ENCODE results near the gene SYNC. TPM values are rescaled to one million over a fixed set of nuclear protein-coding genes. Genes with fewer than 3 reads are reported as not detected.

SYNC gene
- total RNA-seq, 1 donor from 2014 or later: 10.3 TPM

DNA sequence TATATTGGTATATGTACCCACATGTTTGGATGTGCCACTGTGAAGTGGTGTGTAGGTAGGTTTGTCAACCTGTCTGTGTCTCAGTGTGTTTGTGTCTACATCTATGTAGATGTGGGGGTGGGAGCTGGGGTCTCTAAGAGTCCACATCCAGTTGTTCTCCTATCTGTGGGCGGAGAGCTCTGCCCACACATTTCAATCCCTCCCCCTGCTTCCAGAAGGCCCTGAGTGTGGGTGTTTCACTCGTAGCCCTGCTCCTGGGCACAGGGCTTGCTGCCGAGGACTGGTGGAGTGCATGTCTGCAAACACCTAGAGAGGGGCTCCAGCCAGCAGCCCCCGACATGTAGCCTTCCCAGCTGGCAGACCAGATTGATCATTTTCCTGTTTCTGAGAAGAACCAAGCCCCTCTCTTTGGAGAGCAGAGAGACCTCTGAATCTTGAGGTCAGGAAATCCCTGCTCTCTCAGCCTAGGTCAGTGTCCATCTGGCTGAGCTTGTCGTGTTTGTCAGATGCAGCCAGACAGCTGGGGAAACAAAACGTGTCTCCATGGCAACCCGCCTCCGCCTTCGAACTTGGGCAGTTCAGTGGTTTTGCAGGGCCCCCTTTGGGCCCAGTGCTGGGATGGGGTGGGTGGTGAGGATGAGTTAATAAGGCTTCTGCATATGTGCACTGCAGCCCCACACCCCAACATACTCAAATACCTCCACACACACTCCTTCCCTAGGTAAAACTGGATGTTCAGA is 31.2 kb upstream of the SYNC start:
- H3K4me3 ChIP-seq (ENCODE audit: low read depth, low read length): no peak overlapping the region
- DNase-seq (ENCODE audit: low read depth): no peak
- TF ChIP-seq, protein P1, sequence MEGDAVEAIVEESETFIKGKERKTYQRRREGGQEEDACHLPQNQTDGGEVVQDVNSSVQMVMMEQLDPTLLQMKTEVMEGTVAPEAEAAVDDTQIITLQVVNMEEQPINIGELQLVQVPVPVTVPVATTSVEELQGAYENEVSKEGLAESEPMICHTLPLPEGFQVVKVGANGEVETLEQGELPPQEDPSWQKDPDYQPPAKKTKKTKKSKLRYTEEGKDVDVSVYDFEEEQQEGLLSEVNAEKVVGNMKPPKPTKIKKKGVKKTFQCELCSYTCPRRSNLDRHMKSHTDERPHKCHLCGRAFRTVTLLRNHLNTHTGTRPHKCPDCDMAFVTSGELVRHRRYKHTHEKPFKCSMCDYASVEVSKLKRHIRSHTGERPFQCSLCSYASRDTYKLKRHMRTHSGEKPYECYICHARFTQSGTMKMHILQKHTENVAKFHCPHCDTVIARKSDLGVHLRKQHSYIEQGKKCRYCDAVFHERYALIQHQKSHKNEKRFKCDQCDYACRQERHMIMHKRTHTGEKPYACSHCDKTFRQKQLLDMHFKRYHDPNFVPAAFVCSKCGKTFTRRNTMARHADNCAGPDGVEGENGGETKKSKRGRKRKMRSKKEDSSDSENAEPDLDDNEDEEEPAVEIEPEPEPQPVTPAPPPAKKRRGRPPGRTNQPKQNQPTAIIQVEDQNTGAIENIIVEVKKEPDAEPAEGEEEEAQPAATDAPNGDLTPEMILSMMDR (conservative IDR thresholded peaks at IDR 0.05; ENCODE audit: low read depth, low read length): no peak

DNA sequence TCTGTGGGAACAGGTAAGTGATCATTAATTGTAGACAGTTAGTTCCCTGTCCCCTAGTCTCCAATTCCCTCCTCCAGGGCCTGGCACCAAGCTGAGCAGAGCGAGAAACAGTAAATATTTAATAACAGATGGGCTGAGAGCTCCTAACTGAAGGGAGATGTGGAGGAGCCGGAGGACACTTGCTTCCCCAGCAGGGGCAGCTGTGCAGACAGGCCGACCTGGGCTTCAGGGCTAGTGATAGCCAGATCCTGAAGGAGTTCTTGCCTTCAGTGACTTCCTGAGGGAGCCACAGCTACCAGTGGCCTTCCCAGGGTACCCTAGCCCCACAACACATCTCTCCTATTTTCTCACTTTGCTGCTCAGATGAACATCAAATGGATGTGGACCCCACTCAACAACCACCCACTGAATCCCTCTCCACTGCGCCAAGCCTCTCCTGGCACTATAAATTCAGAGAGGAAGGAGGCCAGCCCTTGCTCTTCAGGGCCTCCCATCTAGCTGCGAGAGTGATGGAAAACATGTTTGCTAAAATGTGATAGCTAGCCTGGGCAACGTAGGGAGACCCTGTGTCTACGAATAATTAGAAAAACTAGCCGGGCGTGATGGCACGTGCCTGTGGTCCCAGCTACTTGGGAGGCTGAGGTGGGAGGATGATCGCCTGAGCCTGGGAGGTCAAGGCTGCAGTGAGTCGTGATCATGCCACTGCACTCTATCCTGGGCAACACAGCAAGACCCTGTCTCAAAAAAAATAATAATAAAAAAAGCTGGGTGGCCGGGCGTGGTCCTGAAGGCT is 26.9 kb upstream of the SYNC start:
- TF ChIP-seq, protein P1 (conservative IDR thresholded peaks at IDR 0.05; ENCODE audit: low read depth, low read length): no peak
- DNase-seq (ENCODE audit: low read depth): no peak

DNA sequence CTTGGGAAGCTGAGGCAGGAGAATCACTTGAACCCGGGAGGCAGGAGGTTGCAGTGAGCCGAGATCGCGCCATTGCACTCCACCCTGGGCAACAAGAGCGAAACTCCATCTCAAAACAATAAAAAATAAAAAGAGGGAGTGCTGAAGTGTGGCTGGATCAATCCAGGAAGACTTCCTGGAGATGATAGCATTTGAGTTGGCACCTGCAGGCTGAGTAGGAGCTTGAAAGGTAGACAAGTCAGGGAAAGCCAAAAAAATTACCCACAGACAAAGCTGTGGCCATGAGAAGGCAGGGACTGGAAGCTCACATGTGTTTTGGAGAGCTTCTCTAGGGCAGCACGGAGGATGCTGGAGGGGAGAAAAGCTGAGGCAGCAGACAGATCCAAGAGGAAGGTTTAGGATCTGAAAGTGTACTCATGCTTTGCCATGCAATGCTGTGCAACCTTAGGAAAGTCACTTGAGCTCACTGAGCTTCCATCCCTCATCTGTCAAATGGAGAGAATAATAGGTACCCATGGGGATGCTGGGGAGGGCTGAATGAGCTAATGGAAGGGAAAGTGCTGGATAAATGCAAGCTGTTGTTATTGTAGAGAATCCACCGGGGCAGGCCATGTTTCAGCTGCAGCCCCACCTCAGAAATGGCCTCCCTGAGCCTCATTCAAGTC is 26.0 kb upstream of the SYNC start:
- no peak overlapping the region for H3K4me3 ChIP-seq (ENCODE audit: low read depth, low read length)
- DNase-seq (ENCODE audit: low read depth): no peak
- TF ChIP-seq, protein P1 (conservative IDR thresholded peaks at IDR 0.05; ENCODE audit: low read depth, low read length): no peak

More for the DNA sequence above, 26.9 kb upstream of the SYNC start:
- no peak overlapping the region for H3K4me3 ChIP-seq (ENCODE audit: low read depth, low read length)

DNA sequence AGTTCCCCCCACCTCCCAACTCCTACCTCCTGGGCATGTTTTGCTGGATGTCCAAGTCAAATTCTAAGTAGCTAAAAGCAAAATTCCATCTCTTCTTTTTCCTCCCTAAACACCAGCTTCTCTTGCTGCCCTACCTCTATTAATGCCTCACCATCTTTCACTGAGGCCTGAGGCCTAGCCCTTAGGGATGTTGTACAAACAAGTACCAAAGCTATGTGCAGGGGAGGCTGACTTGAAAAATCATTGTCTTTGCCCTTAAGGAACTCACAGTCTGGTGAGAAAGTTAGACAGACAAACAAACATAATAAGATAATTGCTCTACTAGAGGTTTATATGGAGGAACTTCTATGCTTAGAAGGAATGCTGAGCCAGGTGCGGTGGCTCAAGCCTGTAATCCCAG is 25.3 kb upstream of the SYNC start:
- DNase-seq (ENCODE audit: low read depth): no peak
- TF ChIP-seq, protein P1 (conservative IDR thresholded peaks at IDR 0.05; ENCODE audit: low read depth, low read length): no peak
- no peak overlapping the region for H3K4me3 ChIP-seq (ENCODE audit: low read depth, low read length)

DNA sequence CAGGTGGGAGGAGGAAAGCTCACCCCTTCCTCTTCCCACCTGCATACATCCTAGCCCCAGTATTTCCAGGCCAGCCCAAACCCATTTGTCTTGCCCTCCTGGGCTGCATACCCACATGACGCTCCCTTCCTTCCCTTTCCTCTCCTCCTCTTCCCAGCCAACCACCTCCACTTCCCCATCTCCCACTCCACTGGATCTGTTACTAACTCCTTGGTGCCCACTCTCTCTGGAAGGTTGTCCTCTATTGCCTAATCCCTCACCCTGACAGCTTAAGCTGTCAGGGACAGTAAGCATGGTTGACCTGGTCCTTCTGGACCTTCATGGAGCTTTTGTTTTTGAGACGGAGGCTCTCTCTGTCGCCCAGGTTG is 23.0 kb upstream of the SYNC start:
- DNase-seq (ENCODE audit: low read depth): no peak
- TF ChIP-seq, protein P1 (conservative IDR thresholded peaks at IDR 0.05; ENCODE audit: low read depth, low read length): no peak

DNA sequence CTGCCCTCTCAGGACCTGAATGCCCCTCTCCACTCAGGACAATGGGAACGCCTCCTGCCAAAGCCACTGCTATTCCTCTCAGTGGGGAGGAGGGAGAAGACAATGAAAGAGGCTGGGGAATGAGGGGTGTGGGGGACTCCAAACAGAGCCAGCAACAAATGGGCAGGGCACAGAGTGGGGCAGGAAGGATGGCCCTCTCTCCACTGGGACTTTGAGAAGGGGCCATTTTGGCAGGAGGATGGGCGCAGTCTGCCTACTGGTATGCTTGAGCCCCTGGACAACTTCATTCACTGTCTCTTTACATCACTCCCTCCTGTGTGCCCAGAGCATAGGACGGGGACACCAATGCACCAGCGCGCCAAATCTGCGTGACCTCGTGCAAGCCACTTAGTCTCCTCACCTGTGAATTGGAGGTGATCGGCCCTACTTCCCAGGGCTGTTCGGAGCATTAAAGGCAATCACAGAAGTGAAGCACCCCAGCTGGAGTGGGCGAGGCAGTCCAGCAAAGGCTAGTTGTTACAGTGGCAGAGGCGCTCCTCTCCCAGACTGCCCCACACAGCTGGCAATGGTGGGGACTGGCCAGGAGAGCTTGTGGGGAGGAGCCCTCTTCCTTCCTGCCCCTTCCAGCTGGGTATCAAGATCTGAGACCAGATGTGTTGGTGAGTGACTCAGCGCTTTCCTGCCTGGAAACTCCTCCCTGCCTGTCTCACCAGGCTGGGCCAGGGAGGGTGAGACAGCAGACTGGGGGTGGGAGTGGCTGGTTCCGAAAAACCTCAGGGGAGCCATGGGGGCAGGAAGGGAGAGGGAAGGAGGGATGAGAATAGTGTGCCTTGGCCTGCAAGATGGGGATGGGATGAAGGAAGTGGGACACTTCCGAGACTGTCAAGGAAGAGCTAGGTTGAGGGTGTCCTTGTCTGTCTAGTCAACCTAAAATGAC is 22.4 kb upstream of the SYNC start:
- DNase-seq (ENCODE audit: low read depth): no peak
- TF ChIP-seq, protein P1 (conservative IDR thresholded peaks at IDR 0.05; ENCODE audit: low read depth, low read length): no peak
- no peak overlapping the region for H3K4me3 ChIP-seq (ENCODE audit: low read depth, low read length)

More for the DNA sequence above, 23.0 kb upstream of the SYNC start:
- no peak overlapping the region for H3K4me3 ChIP-seq (ENCODE audit: low read depth, low read length)

Measured in epithelial cell of proximal tubule (primary cell).